Measurements from ENCODE around the gene RIMS3.

DNA sequence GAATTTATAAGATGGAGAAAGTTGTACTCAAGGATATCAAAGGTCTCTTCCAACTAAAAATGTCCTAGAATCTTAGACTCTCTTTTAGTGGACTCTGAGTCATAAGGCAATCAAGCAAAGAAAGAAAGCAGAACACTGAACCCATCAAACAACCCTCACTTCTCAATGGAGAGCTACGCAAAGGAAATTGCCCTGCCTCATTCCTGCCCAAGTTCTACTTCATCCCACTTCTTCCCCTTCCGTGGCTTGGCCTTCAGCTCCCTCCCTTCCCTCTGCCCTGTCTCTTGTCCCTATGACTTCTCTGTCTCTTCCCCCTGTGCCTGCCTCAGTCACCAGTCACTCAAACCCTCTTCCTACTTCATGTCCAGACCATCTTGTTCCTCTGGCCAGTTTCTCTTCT is 58.5 kb downstream of the RIMS3 start:
- TF ChIP-seq, protein P1, sequence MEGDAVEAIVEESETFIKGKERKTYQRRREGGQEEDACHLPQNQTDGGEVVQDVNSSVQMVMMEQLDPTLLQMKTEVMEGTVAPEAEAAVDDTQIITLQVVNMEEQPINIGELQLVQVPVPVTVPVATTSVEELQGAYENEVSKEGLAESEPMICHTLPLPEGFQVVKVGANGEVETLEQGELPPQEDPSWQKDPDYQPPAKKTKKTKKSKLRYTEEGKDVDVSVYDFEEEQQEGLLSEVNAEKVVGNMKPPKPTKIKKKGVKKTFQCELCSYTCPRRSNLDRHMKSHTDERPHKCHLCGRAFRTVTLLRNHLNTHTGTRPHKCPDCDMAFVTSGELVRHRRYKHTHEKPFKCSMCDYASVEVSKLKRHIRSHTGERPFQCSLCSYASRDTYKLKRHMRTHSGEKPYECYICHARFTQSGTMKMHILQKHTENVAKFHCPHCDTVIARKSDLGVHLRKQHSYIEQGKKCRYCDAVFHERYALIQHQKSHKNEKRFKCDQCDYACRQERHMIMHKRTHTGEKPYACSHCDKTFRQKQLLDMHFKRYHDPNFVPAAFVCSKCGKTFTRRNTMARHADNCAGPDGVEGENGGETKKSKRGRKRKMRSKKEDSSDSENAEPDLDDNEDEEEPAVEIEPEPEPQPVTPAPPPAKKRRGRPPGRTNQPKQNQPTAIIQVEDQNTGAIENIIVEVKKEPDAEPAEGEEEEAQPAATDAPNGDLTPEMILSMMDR (IDR thresholded peaks at IDR 0.05; ENCODE audit: low read depth, low read length) = no peak
- no peak for TF ChIP-seq EZH2phosphoT487 (IDR thresholded peaks at IDR 0.05; ENCODE audit: low read depth)
